ENCODE measurements around the gene CHML.

- TF ChIP-seq CTCF (IDR thresholded peaks at IDR 0.05; ENCODE audit: control extremely low read depth in 1 of 3, insufficient read depth in 1 of 3, low read depth in 1 of 3, low read length in 3 of 3) = no peak
- TF ChIP-seq TEAD4 (IDR thresholded peaks at IDR 0.05; ENCODE audit: low read depth, low read length) = no peak
Observed at GRCh38 chr1:241640149-241640866, at the start of gene CHML, which contains the start of gene OPN3.

Data from H1 (cell line).